ENCODE measurements around the gene PTPN23. TPM values are rescaled to one million over a fixed set of nuclear protein-coding genes. Genes with fewer than 3 reads are reported as not detected.

PTPN23 gene
- total and polyA plus RNA-seq, 10 of the 15 experiments (the other 5 are each of a cell fraction or from before 2014, with no cell fraction given), result 0.44 to 28.6 (median 4.4) TPM

DNA sequence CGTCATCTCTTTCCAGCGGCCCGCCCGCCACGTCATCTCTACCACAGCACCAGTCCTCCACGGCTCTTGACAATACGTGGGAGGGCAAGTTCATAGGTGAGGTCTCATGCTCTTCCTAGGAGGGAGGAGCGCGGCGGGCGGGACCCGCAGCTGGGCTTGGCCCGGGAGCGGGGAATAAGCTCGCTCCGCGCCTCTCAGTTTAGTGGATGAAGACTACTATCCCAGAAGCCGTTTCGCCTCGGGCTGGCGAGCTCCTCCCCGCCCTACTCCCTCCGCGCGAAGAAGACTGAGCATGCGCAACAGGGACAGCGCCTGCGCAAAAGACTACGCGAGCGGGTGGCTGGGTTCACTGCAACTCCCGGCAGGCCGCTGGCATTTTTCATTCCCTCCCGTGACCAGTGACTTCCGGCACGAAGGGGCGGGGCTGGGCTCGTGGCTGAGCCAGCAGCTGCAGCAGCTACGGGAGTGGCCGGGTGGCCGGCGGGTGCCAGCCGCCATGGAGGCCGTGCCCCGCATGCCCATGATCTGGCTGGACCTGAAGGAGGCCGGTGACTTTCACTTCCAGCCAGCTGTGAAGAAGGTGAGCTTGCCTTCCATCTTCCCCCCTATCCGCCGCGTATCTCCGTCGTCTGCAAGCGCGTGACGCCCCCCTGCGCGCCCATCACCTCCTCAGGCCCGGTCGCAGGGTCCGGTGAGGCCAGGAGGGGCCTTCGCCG, at the start of gene PTPN23 (continued):
- TF ChIP-seq, protein P1, sequence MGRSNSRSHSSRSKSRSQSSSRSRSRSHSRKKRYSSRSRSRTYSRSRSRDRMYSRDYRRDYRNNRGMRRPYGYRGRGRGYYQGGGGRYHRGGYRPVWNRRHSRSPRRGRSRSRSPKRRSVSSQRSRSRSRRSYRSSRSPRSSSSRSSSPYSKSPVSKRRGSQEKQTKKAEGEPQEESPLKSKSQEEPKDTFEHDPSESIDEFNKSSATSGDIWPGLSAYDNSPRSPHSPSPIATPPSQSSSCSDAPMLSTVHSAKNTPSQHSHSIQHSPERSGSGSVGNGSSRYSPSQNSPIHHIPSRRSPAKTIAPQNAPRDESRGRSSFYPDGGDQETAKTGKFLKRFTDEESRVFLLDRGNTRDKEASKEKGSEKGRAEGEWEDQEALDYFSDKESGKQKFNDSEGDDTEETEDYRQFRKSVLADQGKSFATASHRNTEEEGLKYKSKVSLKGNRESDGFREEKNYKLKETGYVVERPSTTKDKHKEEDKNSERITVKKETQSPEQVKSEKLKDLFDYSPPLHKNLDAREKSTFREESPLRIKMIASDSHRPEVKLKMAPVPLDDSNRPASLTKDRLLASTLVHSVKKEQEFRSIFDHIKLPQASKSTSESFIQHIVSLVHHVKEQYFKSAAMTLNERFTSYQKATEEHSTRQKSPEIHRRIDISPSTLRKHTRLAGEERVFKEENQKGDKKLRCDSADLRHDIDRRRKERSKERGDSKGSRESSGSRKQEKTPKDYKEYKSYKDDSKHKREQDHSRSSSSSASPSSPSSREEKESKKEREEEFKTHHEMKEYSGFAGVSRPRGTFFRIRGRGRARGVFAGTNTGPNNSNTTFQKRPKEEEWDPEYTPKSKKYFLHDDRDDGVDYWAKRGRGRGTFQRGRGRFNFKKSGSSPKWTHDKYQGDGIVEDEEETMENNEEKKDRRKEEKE (IDR thresholded peaks at IDR 0.05), result no peak
- TF ChIP-seq, protein P2, sequence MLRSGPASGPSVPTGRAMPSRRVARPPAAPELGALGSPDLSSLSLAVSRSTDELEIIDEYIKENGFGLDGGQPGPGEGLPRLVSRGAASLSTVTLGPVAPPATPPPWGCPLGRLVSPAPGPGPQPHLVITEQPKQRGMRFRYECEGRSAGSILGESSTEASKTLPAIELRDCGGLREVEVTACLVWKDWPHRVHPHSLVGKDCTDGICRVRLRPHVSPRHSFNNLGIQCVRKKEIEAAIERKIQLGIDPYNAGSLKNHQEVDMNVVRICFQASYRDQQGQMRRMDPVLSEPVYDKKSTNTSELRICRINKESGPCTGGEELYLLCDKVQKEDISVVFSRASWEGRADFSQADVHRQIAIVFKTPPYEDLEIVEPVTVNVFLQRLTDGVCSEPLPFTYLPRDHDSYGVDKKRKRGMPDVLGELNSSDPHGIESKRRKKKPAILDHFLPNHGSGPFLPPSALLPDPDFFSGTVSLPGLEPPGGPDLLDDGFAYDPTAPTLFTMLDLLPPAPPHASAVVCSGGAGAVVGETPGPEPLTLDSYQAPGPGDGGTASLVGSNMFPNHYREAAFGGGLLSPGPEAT (IDR thresholded peaks at IDR 0.05; ENCODE audit: low read depth), result 0 out of 2 replicates have a peak, but pooled peaks have one; percentile 21
- TF ChIP-seq, protein P3, sequence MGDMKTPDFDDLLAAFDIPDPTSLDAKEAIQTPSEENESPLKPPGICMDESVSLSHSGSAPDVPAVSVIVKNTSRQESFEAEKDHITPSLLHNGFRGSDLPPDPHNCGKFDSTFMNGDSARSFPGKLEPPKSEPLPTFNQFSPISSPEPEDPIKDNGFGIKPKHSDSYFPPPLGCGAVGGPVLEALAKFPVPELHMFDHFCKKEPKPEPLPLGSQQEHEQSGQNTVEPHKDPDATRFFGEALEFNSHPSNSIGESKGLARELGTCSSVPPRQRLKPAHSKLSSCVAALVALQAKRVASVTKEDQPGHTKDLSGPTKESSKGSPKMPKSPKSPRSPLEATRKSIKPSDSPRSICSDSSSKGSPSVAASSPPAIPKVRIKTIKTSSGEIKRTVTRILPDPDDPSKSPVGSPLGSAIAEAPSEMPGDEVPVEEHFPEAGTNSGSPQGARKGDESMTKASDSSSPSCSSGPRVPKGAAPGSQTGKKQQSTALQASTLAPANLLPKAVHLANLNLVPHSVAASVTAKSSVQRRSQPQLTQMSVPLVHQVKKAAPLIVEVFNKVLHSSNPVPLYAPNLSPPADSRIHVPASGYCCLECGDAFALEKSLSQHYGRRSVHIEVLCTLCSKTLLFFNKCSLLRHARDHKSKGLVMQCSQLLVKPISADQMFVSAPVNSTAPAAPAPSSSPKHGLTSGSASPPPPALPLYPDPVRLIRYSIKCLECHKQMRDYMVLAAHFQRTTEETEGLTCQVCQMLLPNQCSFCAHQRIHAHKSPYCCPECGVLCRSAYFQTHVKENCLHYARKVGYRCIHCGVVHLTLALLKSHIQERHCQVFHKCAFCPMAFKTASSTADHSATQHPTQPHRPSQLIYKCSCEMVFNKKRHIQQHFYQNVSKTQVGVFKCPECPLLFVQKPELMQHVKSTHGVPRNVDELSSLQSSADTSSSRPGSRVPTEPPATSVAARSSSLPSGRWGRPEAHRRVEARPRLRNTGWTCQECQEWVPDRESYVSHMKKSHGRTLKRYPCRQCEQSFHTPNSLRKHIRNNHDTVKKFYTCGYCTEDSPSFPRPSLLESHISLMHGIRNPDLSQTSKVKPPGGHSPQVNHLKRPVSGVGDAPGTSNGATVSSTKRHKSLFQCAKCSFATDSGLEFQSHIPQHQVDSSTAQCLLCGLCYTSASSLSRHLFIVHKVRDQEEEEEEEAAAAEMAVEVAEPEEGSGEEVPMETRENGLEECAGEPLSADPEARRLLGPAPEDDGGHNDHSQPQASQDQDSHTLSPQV (IDR thresholded peaks at IDR 0.05), result no peak
- TF ChIP-seq MEF2A (IDR thresholded peaks at IDR 0.05; ENCODE audit: insufficient read depth, low read depth, low read length) (0 out of 2 replicates have a peak, but pooled peaks have one; percentile 8), SMAD1 (IDR thresholded peaks at IDR 0.05; ENCODE audit: low read depth, partially characterized antibody) (no peak), SIN3A (IDR thresholded peaks at IDR 0.05; ENCODE audit: low read depth, low read length) (peak; percentile 45), ZNF217 (IDR thresholded peaks at IDR 0.05) (no peak), NRF1 (conservative IDR thresholded peaks at IDR 0.05; ENCODE audit: low read depth, low read length) (peak; percentile 87), CBX5 (IDR thresholded peaks at IDR 0.05; ENCODE audit: low read depth) (no peak), NFXL1 (IDR thresholded peaks at IDR 0.05; ENCODE audit: borderline replicate concordance) (no peak), TARDBP (IDR thresholded peaks at IDR 0.05; ENCODE audit: borderline replicate concordance) (peak; percentile 77; the same call in 1 of the 2 replicates), MXI1 (IDR thresholded peaks at IDR 0.05; ENCODE audit: low read depth, low read length) (peak; percentile 91), BRCA1 (IDR thresholded peaks at IDR 0.05; ENCODE audit: low read depth, low read length) (no peak)
- TF ChIP-seq, protein P4, sequence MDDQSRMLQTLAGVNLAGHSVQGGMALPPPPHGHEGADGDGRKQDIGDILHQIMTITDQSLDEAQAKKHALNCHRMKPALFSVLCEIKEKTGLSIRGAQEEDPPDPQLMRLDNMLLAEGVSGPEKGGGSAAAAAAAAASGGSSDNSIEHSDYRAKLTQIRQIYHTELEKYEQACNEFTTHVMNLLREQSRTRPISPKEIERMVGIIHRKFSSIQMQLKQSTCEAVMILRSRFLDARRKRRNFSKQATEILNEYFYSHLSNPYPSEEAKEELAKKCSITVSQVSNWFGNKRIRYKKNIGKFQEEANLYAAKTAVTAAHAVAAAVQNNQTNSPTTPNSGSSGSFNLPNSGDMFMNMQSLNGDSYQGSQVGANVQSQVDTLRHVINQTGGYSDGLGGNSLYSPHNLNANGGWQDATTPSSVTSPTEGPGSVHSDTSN (IDR thresholded peaks at IDR 0.05; ENCODE audit: insufficient replicate concordance, low read depth, low read length), result no peak
- TF ChIP-seq, protein P5, sequence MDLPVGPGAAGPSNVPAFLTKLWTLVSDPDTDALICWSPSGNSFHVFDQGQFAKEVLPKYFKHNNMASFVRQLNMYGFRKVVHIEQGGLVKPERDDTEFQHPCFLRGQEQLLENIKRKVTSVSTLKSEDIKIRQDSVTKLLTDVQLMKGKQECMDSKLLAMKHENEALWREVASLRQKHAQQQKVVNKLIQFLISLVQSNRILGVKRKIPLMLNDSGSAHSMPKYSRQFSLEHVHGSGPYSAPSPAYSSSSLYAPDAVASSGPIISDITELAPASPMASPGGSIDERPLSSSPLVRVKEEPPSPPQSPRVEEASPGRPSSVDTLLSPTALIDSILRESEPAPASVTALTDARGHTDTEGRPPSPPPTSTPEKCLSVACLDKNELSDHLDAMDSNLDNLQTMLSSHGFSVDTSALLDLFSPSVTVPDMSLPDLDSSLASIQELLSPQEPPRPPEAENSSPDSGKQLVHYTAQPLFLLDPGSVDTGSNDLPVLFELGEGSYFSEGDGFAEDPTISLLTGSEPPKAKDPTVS (IDR thresholded peaks at IDR 0.05; ENCODE audit: low read depth, low read length), result no peak
- TF ChIP-seq, protein P6, sequence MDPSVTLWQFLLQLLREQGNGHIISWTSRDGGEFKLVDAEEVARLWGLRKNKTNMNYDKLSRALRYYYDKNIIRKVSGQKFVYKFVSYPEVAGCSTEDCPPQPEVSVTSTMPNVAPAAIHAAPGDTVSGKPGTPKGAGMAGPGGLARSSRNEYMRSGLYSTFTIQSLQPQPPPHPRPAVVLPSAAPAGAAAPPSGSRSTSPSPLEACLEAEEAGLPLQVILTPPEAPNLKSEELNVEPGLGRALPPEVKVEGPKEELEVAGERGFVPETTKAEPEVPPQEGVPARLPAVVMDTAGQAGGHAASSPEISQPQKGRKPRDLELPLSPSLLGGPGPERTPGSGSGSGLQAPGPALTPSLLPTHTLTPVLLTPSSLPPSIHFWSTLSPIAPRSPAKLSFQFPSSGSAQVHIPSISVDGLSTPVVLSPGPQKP (IDR thresholded peaks at IDR 0.05; ENCODE audit: low read depth, low read length), result peak; percentile 76
